Vagina (tissue), 2 donors: ENCODE measurements around the gene GUCY2C. TPM values are rescaled to one million over a fixed set of nuclear protein-coding genes. Genes with fewer than 3 reads are reported as not detected.
"Not testable (repeated sequence)": the region's sequence is repeated elsewhere in the genome, so short reads cannot be mapped to it uniquely, and the experiment has no call there.

Experiments
- DNase-seq, 2 donors: peaks; one replicate each; pipeline ENCODE4 v3.0.0-alpha.2; 2017; ENCODE audit errors: extremely low spot score in 2 of 2
- H3K27ac ChIP-seq: fragments of 200-600 bp; sonication (generic); one replicate; pipeline ENCODE4 v1.5.1; 2019
- H3K27me3 ChIP-seq: fragments of 200-600 bp; sonication (generic); one replicate; pipeline ENCODE4 v1.5.1; 2019
- H3K36me3 ChIP-seq, 2 donors: fragments of 200-600 bp; sonication (generic); one replicate each; pipeline ENCODE4 v1.5.1; 2017 to 2019
- H3K4me1 ChIP-seq: fragments of 200-600 bp; sonication (generic); one replicate; pipeline ENCODE4 v1.5.1; 2019
- H3K4me3 ChIP-seq, 2 donors: fragments of 200-600 bp; sonication (generic); 1 replicate in 1 of 2; 2 replicates in 1 of 2; pipeline ENCODE4 v1.5.1; 2016 to 2019
- H3K9me3 ChIP-seq: fragments of 200-600 bp; sonication (generic); one replicate; pipeline ENCODE4 v1.5.1; 2019
- POLR2A ChIP-seq, 2 donors: fragments of 450-650 bp; IDR thresholded peaks; one replicate each; pipeline ENCODE4 v1.6.1; 2017; ENCODE audit warnings: antibody characterized with exemption in 2 of 2, mild to moderate bottlenecking in 2 of 2, moderate library complexity in 2 of 2
- POLR2AphosphoS5 ChIP-seq, 2 donors: sonication (generic); formaldehyde crosslinking; IDR thresholded peaks; one replicate each; pipeline ENCODE4 v1.9.0; 2017; ENCODE audit warnings: antibody characterized with exemption in 2 of 2, mild to moderate bottlenecking in 2 of 2, low read depth in 1 of 2; ENCODE audit not compliant: insufficient read depth in 1 of 2
- intact Hi-C: fragments of 100-400 bp; cut with DNase I; formaldehyde crosslinking; loops from one replicate; pipeline ENCODE4 v1.15.1; 2023
- total RNA-seq: library from RNA; depleted of rRNA; stranded (reverse); fragments of >200 nt; gene quantifications from one replicate; pipeline ENCODE4 v1.2.3, GENCODE V29; 2016
- TF ChIP-seq, protein P1 (sequence below), 3 experiments: fragments of 450-650 bp in 2 of 3; fragments of 200-600 bp in 1 of 3; sonication (generic) in 1 of 3; IDR thresholded peaks; one replicate each; pipeline ENCODE4 v1.5.1; 2017 to 2019; ENCODE audit warnings: antibody characterized with exemption in 3 of 3, mild to moderate bottlenecking in 2 of 3, moderate library complexity in 2 of 3

GUCY2C gene
- total RNA-seq, 1 donor from 2014 or later, result 0.74 TPM

DNA sequence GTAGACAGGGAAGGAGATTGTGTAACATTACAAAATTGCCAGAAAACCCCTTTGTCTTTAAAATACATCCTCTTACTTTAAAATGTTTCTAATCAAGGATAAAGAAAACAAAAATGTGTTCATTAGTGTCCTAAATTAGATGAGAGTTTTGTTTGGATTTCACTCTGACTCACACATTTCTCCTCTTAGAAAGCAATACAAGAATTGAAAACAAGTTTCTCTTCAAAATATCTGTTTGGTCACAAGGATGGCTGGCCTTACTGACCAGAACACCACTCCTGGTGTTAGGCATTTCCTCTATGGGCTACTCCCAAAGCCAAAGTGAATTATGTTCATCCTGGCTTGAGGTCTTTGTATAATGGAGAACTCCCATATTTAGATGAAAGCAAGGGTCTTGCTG lies 6.4 kb downstream of the GUCY2C start:
- TF ChIP-seq POLR2AphosphoS5 (IDR thresholded peaks at IDR 0.05; ENCODE audit: insufficient read depth in 1 of 2, low read depth in 1 of 2) (no peak), POLR2A (IDR thresholded peaks at IDR 0.05) (no peak)
- TF ChIP-seq, protein P1, sequence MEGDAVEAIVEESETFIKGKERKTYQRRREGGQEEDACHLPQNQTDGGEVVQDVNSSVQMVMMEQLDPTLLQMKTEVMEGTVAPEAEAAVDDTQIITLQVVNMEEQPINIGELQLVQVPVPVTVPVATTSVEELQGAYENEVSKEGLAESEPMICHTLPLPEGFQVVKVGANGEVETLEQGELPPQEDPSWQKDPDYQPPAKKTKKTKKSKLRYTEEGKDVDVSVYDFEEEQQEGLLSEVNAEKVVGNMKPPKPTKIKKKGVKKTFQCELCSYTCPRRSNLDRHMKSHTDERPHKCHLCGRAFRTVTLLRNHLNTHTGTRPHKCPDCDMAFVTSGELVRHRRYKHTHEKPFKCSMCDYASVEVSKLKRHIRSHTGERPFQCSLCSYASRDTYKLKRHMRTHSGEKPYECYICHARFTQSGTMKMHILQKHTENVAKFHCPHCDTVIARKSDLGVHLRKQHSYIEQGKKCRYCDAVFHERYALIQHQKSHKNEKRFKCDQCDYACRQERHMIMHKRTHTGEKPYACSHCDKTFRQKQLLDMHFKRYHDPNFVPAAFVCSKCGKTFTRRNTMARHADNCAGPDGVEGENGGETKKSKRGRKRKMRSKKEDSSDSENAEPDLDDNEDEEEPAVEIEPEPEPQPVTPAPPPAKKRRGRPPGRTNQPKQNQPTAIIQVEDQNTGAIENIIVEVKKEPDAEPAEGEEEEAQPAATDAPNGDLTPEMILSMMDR (IDR thresholded peaks at IDR 0.05), result no peak
- Histone ChIP-seq H3K36me3 (no peaks in the 10 kb centered on the region), H3K27me3 (no peaks in the 10 kb centered on the region), H3K4me1 (no peaks in the 10 kb centered on the region), H3K4me3 (no peak overlapping the region), H3K9me3 (no peaks in the 10 kb centered on the region), H3K27ac (no peak overlapping the region)
- intact Hi-C loops, result no loop called here
- no peak for DNase-seq

DNA sequence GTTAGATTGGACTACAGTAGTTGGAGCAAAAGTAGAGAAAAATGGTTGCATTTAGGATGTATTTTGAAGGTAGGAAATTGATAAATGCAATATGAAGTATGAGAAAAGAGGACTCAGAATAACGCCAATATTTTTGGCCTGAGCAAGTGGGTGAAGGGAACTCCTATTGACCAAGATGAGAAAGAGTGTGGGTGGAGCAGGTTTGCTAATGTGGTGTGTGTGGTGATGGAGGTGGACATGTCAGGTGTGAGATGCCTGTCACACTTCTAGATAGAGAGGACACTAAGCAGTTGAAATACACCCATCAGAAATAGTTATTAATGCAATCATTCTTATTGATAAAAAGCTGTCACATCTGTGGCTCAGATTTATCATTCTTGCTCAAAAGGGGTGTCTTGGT lies 7.3 kb downstream of the GUCY2C start:
- no peaks in the 10 kb centered on the region for H3K27me3 ChIP-seq
- no peaks in the 10 kb centered on the region for H3K36me3 ChIP-seq
- H3K9me3 ChIP-seq, result no peaks in the 10 kb centered on the region
- no peaks in the 10 kb centered on the region for H3K4me1 ChIP-seq
- TF ChIP-seq, protein P1 (IDR thresholded peaks at IDR 0.05), result no peak
- TF ChIP-seq POLR2AphosphoS5 (IDR thresholded peaks at IDR 0.05; ENCODE audit: insufficient read depth in 1 of 2, low read depth in 1 of 2) (no peak), POLR2A (IDR thresholded peaks at IDR 0.05) (no peak)
- DNase-seq, result no peak
- no peak overlapping the region for H3K4me3 ChIP-seq
- intact Hi-C loops, result no loop called here
- no peak overlapping the region for H3K27ac ChIP-seq

DNA sequence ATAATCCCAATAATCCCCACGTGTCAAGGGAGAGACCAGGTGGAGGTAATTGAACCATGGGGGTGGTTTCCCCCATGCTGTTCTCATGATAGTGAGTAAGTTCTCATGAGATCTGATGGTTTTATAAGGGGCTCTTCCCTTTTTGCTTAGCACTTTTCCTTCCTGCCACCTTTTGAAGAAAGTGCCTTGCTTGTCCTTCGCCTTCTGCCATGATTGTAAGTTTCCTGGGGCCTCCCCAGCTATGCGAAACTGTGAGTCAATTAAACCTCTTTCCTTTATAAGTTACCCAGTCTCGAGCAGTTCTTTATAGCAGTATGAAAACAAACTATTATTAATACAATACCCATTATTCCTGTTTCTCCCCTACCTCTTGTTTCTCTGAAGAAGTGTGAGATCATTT lies 14.2 kb downstream of the GUCY2C start:
- H3K27ac ChIP-seq, H3K36me3 ChIP-seq, intact Hi-C loops, H3K4me3 ChIP-seq, H3K9me3 ChIP-seq, H3K4me1 ChIP-seq, DNase-seq, H3K27me3 ChIP-seq: not testable (repeated sequence)

DNA sequence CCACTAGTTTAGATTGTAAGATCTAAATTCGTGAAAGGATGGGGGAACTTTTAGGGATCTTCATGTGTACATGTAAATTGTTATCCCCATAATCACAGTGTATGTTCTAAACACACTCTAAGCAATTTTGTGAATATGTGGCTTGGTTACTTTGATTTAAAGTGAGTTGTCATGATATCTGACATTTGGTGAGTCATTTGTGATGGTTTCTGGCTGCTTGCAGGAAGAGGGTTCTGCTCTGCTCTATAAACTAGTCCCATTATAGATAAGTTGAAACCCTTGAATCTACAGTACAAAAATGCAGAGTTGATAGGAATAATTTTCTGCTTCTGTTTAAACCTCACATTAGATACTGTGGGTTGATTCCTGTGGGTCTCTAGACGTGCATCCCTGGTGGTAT lies 14.8 kb downstream of the GUCY2C start:
- intact Hi-C loops, result no loop called here
- H3K9me3 ChIP-seq, result no peaks in the 10 kb centered on the region
- no peak overlapping the region for H3K27ac ChIP-seq
- no peaks in the 10 kb centered on the region for H3K27me3 ChIP-seq
- no peaks in the 10 kb centered on the region for H3K4me1 ChIP-seq
- no peaks in the 10 kb centered on the region for H3K36me3 ChIP-seq
- DNase-seq, result no peak
- no peak overlapping the region for H3K4me3 ChIP-seq
- TF ChIP-seq POLR2AphosphoS5 (IDR thresholded peaks at IDR 0.05; ENCODE audit: insufficient read depth in 1 of 2, low read depth in 1 of 2) (no peak), POLR2A (IDR thresholded peaks at IDR 0.05) (no peak)
- TF ChIP-seq, protein P1 (IDR thresholded peaks at IDR 0.05), result no peak

DNA sequence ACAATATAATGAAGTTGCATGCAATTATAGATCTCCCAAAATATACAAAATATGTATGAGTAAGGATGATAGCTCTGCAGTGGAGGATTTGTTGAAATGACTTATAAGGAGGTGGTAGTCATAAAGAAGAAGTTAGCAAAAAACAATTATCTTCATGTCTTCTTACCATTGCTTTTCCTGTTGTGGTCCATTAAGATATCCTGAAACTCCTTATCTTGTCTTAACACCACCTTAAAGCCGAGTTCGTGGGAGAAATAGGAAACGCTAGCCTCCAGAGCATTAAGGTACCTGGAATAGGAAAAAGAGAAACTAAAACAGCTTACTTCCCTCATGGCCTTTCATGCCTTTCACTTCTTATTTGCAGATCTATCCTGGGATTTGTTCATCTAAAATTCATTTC lies 15.2 kb downstream of the GUCY2C start:
- intact Hi-C loops, result no loop called here

More for the DNA sequence above, 15.2 kb downstream of the GUCY2C start:
- no peak overlapping the region for H3K4me3 ChIP-seq
- no peaks in the 10 kb centered on the region for H3K27me3 ChIP-seq
- no peak overlapping the region for H3K27ac ChIP-seq
- H3K9me3 ChIP-seq, result no peaks in the 10 kb centered on the region
- no peaks in the 10 kb centered on the region for H3K4me1 ChIP-seq
- no peaks in the 10 kb centered on the region for H3K36me3 ChIP-seq
- TF ChIP-seq POLR2A (IDR thresholded peaks at IDR 0.05), result no peak
- TF ChIP-seq, protein P1 (IDR thresholded peaks at IDR 0.05), result no peak
- no peak for TF ChIP-seq POLR2AphosphoS5 (IDR thresholded peaks at IDR 0.05; ENCODE audit: insufficient read depth in 1 of 2, low read depth in 1 of 2)
- no peak for DNase-seq
